Esophagus squamous epithelium (tissue), 4 donors: ENCODE data around the gene TADA3.

Source experiments
- POLR2A ChIP-seq, 4 donors: fragments of 450-650 bp; IDR thresholded peaks; one replicate each; pipeline ENCODE4 v1.6.1; 2017; ENCODE audit warnings: antibody characterized with exemption in 4 of 4, mild to moderate bottlenecking in 4 of 4, moderate library complexity in 3 of 4
- TF ChIP-seq, protein P1 (sequence below), 6 experiments: fragments of 450-650 bp in 4 of 6; fragments of 200-600 bp in 2 of 6; sonication (generic) in 2 of 6; IDR thresholded peaks; one replicate each; pipeline ENCODE4 v1.5.1; 2016 to 2019; ENCODE audit warnings: antibody characterized with exemption in 6 of 6, mild to moderate bottlenecking in 4 of 6, moderate library complexity in 4 of 6

GRCh38 chr3:9786209-9786739, 6.0 kb downstream of the TADA3 start:
- TF ChIP-seq, protein P1, sequence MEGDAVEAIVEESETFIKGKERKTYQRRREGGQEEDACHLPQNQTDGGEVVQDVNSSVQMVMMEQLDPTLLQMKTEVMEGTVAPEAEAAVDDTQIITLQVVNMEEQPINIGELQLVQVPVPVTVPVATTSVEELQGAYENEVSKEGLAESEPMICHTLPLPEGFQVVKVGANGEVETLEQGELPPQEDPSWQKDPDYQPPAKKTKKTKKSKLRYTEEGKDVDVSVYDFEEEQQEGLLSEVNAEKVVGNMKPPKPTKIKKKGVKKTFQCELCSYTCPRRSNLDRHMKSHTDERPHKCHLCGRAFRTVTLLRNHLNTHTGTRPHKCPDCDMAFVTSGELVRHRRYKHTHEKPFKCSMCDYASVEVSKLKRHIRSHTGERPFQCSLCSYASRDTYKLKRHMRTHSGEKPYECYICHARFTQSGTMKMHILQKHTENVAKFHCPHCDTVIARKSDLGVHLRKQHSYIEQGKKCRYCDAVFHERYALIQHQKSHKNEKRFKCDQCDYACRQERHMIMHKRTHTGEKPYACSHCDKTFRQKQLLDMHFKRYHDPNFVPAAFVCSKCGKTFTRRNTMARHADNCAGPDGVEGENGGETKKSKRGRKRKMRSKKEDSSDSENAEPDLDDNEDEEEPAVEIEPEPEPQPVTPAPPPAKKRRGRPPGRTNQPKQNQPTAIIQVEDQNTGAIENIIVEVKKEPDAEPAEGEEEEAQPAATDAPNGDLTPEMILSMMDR (IDR thresholded peaks at IDR 0.05): no peak
- TF ChIP-seq POLR2A (IDR thresholded peaks at IDR 0.05): no peak
